WTC11 (cell line): ENCODE data around the gene INCA1.

Experiments
- CREB1 ChIP-seq: sonication (generic); formaldehyde crosslinking; IDR thresholded peaks from 2 replicates; pipeline ENCODE4 v1.8.0; 2023; ENCODE audit warnings: mild to moderate bottlenecking, missing genetic modification reagents
- CTCF ChIP-seq: fragments of 200-600 bp; IDR thresholded peaks from 2 replicates; pipeline ENCODE4 v1.8.0; 2022; ENCODE audit warnings: antibody characterized with exemption
- IRF1 ChIP-seq: sonication (generic); formaldehyde crosslinking; IDR thresholded peaks from 2 replicates; pipeline ENCODE4 v1.8.0; 2023; ENCODE audit warnings: missing genetic modification reagents
- JUN ChIP-seq: sonication (generic); formaldehyde crosslinking; IDR thresholded peaks from 2 replicates; pipeline ENCODE4 v1.8.0; 2023; ENCODE audit warnings: mild to moderate bottlenecking, missing genetic modification reagents
- MAX ChIP-seq: sonication (generic); formaldehyde crosslinking; IDR thresholded peaks from 2 replicates; pipeline ENCODE4 v1.8.0; 2022; ENCODE audit warnings: mild to moderate bottlenecking, missing genetic modification reagents
- MLX ChIP-seq: sonication (generic); formaldehyde crosslinking; IDR thresholded peaks from 2 replicates; pipeline ENCODE4 v1.8.1; 2023; ENCODE audit warnings: mild to moderate bottlenecking, missing genetic modification reagents, moderate library complexity
- NR1H2 ChIP-seq: sonication (generic); formaldehyde crosslinking; IDR thresholded peaks from 2 replicates; pipeline ENCODE4 v1.9.0; 2021; ENCODE audit warnings: mild to moderate bottlenecking, moderate library complexity, missing genetic modification reagents
- ZSCAN18 ChIP-seq: fragments of 250-450 bp; sonication (Bioruptor Pico); IDR thresholded peaks from 2 replicates; pipeline ENCODE4 v2.1.2; 2022; ENCODE audit warnings: mild to moderate bottlenecking, moderate library complexity

GRCh38 chr17:4944554-4945175 is 52.7 kb downstream of the INCA1 start:
- TF ChIP-seq CTCF (no peak), MAX (CRISPR knock-in tag) (no peak), ZSCAN18 (CRISPR knock-in tag) (no peak), NR1H2 (CRISPR knock-in tag) (no peak), JUN (no peak), CREB1 (no peak), IRF1 (CRISPR knock-in tag) (no peak), MLX (CRISPR knock-in tag) (no peak)
